Measurements from ENCODE around the gene PTGER2.

GRCh38 chr14:52369305-52369801, 55.2 kb downstream of the PTGER2 start:
- TF ChIP-seq CTCF (IDR thresholded peaks at IDR 0.05) (no peak), ZFX (IDR thresholded peaks at IDR 0.05; ENCODE audit: borderline replicate concordance) (no peak)
